ENCODE results near the gene SH3RF3. TPM values are rescaled to one million over a fixed set of nuclear protein-coding genes. Genes with fewer than 3 reads are reported as not detected.

The SH3RF3 gene
- total and polyA plus RNA-seq, 9 of the 15 experiments (the other 6 are each of a cell fraction or from before 2014, with no cell fraction given), result 0.02 TPM; not detected in 8

GRCh38 chr2:109094144-109094543, 34.9 kb upstream of the SH3RF3 start:
- Histone ChIP-seq H3K9ac (ENCODE audit: insufficient read depth in 1 of 2, low read depth in 2 of 2, low read length in 2 of 2) (no peak overlapping the region), H3K27me3 (ENCODE audit: control insufficient read depth in 2 of 2, insufficient read depth in 2 of 2, low read length in 2 of 2) (no peaks in the 10 kb centered on the region), H3K27ac (ENCODE audit: extremely low read depth, low read depth, low read length) (no peak overlapping the region), H3K9me1 (ENCODE audit: control insufficient read depth, insufficient read depth, low read length) (no peaks in the 10 kb centered on the region), H3K4me3 (no peak overlapping the region), H3K79me2 (ENCODE audit: control insufficient read depth, insufficient read depth, low read length) (no peaks in the 10 kb centered on the region), H3K4me2 (ENCODE audit: insufficient read depth, low read length) (no peak overlapping the region), H2AFZ (ENCODE audit: low read depth, low read length) (no peak overlapping the region), H3K9me3 (replicated peaks; ENCODE audit: control insufficient read depth, insufficient read depth, low read depth, low read length) (no peaks in the 10 kb centered on the region), H3K36me3 (ENCODE audit: control insufficient read depth, insufficient read depth, low read length) (no peaks in the 10 kb centered on the region), H4K20me1 (replicated peaks; ENCODE audit: control insufficient read depth, insufficient read depth, low read length) (no peaks in the 10 kb centered on the region), H3K4me1 (replicated peaks in 1 of 2; ENCODE audit: control insufficient read depth in 2 of 2, insufficient read depth in 2 of 2, low read length in 2 of 2) (no peaks in the 10 kb centered on the region)
- intact Hi-C loops (cut with micrococcal nuclease) (no loop called here), in situ Hi-C loops (cut with MboI) (no loop called here)
- no TSS peak for BruUV-seq (replicated peaks)
- POLR2A ChIA-PET, result interaction anchor here (0.6 kb wide), 2 partner anchors 136 to 378 kb away, joined by 3 read pairs; no protein-coding TSS in a partner anchor
- ATAC-seq (no peak), FAIRE-seq (no peak), DNase-seq (ENCODE audit: extremely low read depth in 1 of 4, low spot score in 3 of 4) (no peak)
- CTCF ChIA-PET (ENCODE audit: low intra/inter-chr PET ratio), result no interaction called here
- WGBS (ENCODE audit: insufficient coverage, low coverage, missing lambda C conversion rate), result 2% methylated on average over 3 of the region's 3 CpGs
- TF ChIP-seq ZFP36 (IDR thresholded peaks at IDR 0.05; ENCODE audit: low read depth, low read length, partially characterized antibody), result peak; percentile 43
- TF ChIP-seq, protein P1, sequence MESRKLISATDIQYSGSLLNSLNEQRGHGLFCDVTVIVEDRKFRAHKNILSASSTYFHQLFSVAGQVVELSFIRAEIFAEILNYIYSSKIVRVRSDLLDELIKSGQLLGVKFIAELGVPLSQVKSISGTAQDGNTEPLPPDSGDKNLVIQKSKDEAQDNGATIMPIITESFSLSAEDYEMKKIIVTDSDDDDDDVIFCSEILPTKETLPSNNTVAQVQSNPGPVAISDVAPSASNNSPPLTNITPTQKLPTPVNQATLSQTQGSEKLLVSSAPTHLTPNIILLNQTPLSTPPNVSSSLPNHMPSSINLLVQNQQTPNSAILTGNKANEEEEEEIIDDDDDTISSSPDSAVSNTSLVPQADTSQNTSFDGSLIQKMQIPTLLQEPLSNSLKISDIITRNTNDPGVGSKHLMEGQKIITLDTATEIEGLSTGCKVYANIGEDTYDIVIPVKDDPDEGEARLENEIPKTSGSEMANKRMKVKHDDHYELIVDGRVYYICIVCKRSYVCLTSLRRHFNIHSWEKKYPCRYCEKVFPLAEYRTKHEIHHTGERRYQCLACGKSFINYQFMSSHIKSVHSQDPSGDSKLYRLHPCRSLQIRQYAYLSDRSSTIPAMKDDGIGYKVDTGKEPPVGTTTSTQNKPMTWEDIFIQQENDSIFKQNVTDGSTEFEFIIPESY (CRISPR knock-in tag; IDR thresholded peaks at IDR 0.05), result no peak

- H3K9ac ChIP-seq (ENCODE audit: insufficient read depth in 1 of 2, low read depth in 2 of 2, low read length in 2 of 2), result no peak overlapping the region
- ChIA-PET POLR2A (no interaction called here), CTCF (ENCODE audit: low intra/inter-chr PET ratio) (no interaction called here)
- no peak overlapping the region for H2AFZ ChIP-seq (ENCODE audit: low read depth, low read length)
- H3K4me3 ChIP-seq, result no peak overlapping the region
- no TSS peak for BruUV-seq (replicated peaks)
- H3K4me2 ChIP-seq (ENCODE audit: insufficient read depth, low read length), result no peak overlapping the region
- H3K27me3 ChIP-seq (ENCODE audit: control insufficient read depth in 2 of 2, insufficient read depth in 2 of 2, low read length in 2 of 2), result peaks cover 5 to 6% of the 10 kb centered on the region in 2 experiments; a peak in 4 of 5 replicates
- no peak for ATAC-seq
- H4K20me1 ChIP-seq (replicated peaks; ENCODE audit: control insufficient read depth, insufficient read depth, low read length), result no peaks in the 10 kb centered on the region
- no peaks in the 10 kb centered on the region for H3K4me1 ChIP-seq (replicated peaks in 1 of 2; ENCODE audit: control insufficient read depth in 2 of 2, insufficient read depth in 2 of 2, low read length in 2 of 2)
- no peak overlapping the region for H3K27ac ChIP-seq (ENCODE audit: extremely low read depth, low read depth, low read length)
- WGBS (ENCODE audit: insufficient coverage, low coverage, missing lambda C conversion rate), result 0% methylated on average over 3 of the region's 3 CpGs
- H3K9me3 ChIP-seq (replicated peaks; ENCODE audit: control insufficient read depth, insufficient read depth, low read depth, low read length), result no peaks in the 10 kb centered on the region
- no peaks in the 10 kb centered on the region for H3K36me3 ChIP-seq (ENCODE audit: control insufficient read depth, insufficient read depth, low read length)
- H3K9me1 ChIP-seq (ENCODE audit: control insufficient read depth, insufficient read depth, low read length), result no peaks in the 10 kb centered on the region
- in situ Hi-C loops (cut with MboI), result no loop called here
- no peak for FAIRE-seq
- intact Hi-C loops (cut with micrococcal nuclease), result no loop called here
- H3K79me2 ChIP-seq (ENCODE audit: control insufficient read depth, insufficient read depth, low read length), result no peaks in the 10 kb centered on the region
- no peak for DNase-seq (ENCODE audit: extremely low read depth in 1 of 4, low spot score in 3 of 4)
- TF ChIP-seq SMARCA5 (IDR thresholded peaks at IDR 0.05) (no peak), ZC3H11A (IDR thresholded peaks at IDR 0.05; ENCODE audit: low read depth, low read length) (no peak), ETV1 (tag; conservative IDR thresholded peaks at IDR 0.05; ENCODE audit: low read depth) (no peak), NBN (IDR thresholded peaks at IDR 0.05; ENCODE audit: low read depth) (no peak), PKNOX1 (IDR thresholded peaks at IDR 0.05) (no peak), ZFP1 (CRISPR knock-in tag; IDR thresholded peaks at IDR 0.05) (no peak), RBM15 (IDR thresholded peaks at IDR 0.05; ENCODE audit: insufficient read depth, low read length) (no peak), PHF20 (IDR thresholded peaks at IDR 0.05; ENCODE audit: partially characterized antibody) (no peak), EHMT2 (IDR thresholded peaks at IDR 0.05) (no peak)
- TF ChIP-seq, protein P2, sequence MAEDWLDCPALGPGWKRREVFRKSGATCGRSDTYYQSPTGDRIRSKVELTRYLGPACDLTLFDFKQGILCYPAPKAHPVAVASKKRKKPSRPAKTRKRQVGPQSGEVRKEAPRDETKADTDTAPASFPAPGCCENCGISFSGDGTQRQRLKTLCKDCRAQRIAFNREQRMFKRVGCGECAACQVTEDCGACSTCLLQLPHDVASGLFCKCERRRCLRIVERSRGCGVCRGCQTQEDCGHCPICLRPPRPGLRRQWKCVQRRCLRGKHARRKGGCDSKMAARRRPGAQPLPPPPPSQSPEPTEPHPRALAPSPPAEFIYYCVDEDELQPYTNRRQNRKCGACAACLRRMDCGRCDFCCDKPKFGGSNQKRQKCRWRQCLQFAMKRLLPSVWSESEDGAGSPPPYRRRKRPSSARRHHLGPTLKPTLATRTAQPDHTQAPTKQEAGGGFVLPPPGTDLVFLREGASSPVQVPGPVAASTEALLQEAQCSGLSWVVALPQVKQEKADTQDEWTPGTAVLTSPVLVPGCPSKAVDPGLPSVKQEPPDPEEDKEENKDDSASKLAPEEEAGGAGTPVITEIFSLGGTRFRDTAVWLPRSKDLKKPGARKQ (CRISPR knock-in tag; IDR thresholded peaks at IDR 0.05), result no peak
These were observed 30.6 kb upstream of the SH3RF3 start for GRCh38 chr2:109098251-109098920.
